Activated naive CD8-positive, alpha-beta T cell treated with anti-CD3 and anti-CD28 coated beads, Interleukin-2, amount 10 ng/mL, durations not matched to agents 7 days and 5 days (primary cell): ENCODE data around the gene XRCC5. TPM values are rescaled to one million over a fixed set of nuclear protein-coding genes. Genes with fewer than 3 reads are reported as not detected.
"Not testable (repeated sequence)": the region's sequence is repeated elsewhere in the genome, so short reads cannot be mapped to it uniquely, and the experiment has no call there.

ENCODE experiments used
- ATAC-seq: fragments of 150-1000 bp; cut with Tn5 transposase; one replicate; pipeline ENCODE4 v1.10.0; 2021; ENCODE audit warnings: low read depth, moderate library complexity
- POLR2A ChIA-PET: fragments of 350-600 bp; sonication (Branson Sonifier 250); formaldehyde crosslinking; loops from one replicate; lab custom pipeline; 2021; ENCODE audit warnings: antibody characterized with exemption; lab: Charles Lee
- DNase-seq: peaks from one replicate; pipeline ENCODE4 v3.0.0; 2021
- H3K27ac Mint-ChIP-seq: one replicate; pipeline ENCODE4 v1.8.0; 2022; ENCODE audit warnings: mild to moderate bottlenecking, mixed read lengths
- H3K27me3 Mint-ChIP-seq: one replicate; pipeline ENCODE4 v1.8.0; 2022; ENCODE audit warnings: mild to moderate bottlenecking, moderate library complexity, mixed read lengths
- H3K36me3 Mint-ChIP-seq: one replicate; pipeline ENCODE4 v1.8.0; 2021; ENCODE audit warnings: mild to moderate bottlenecking, mixed read lengths
- H3K4me1 Mint-ChIP-seq: one replicate; pipeline ENCODE4 v1.8.0; 2021; ENCODE audit warnings: mixed read lengths
- H3K4me3 Mint-ChIP-seq: one replicate; pipeline ENCODE4 v1.8.0; 2022; ENCODE audit warnings: mild to moderate bottlenecking, moderate library complexity, mixed read lengths
- H3K9me3 Mint-ChIP-seq: one replicate; pipeline ENCODE4 v1.8.0; 2021; ENCODE audit warnings: mixed read lengths
- total RNA-seq, 2 experiments: library from RNA; stranded (reverse); gene quantifications; one replicate each; pipeline ENCODE4 v1.2.3, GENCODE V29; 2021

Gene XRCC5
- total RNA-seq, 2 experiments from 2014 or later: 268 to 273 TPM

DNA sequence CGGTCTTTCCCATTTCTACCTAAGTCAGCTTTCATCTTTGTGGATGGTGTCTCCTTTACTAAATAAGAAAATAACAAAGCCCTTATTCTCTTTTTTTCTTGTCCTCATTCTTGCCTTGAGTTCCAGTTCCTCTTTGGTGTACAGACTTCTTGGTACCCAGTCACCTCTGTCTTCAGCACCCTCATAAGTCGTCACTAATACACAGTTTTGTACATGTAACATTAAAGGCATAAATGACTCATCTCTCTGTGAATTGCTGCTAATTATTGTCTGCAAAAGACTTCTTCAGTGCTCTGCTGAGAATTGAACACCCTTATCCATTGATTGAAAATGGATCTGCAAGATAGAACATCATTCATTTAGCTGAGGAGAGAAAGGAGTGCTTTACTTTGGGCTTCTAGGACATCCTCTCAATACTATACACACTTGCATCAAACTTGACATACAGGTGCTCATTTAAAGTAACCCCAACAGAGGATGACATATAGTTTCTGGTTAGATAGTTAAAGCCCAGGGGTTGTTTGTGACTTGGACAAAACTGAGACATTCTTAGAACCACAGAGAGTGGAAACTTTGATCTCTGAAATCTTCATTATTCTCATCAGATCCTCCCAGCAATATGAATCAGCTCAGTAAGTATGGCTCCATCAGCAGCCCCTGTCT is 97.0 kb downstream of the XRCC5 start:
- POLR2A ChIA-PET: no interaction called here
- no peaks in the 10 kb centered on the region for H3K9me3 Mint-ChIP-seq
- no peaks in the 10 kb centered on the region for H3K27me3 Mint-ChIP-seq
- H3K36me3 Mint-ChIP-seq: peaks cover 65% of the 10 kb centered on the region
- no peak overlapping the region for H3K4me3 Mint-ChIP-seq
- ATAC-seq: no peak
- no peak for DNase-seq
- H3K27ac Mint-ChIP-seq: no peak overlapping the region
- peaks cover 12% of the 10 kb centered on the region for H3K4me1 Mint-ChIP-seq

DNA sequence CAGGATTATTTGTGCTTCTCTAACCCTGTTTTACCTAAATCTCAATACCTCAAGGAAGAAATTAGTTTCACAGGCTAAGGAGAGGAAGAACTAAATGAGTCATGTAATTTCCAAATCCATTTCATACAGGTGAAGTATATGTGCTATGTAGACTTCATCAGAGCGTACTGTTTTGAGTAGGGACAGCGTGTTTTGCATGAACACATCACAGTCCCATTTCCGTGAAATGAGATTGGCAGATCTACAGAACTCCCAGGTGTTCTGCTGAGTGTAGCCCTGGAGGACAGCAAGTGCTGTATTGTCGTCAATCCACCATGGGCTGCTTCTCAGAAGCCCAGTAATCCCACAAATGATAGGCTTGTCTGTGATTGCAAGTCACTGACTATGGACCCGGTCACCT is 97.7 kb downstream of the XRCC5 start:
- DNase-seq (no peak), ATAC-seq (no peak)
- Mint-ChIP-seq H3K4me3 (no peak overlapping the region), H3K4me1 (peaks cover 12% of the 10 kb centered on the region), H3K9me3 (no peaks in the 10 kb centered on the region), H3K27me3 (no peaks in the 10 kb centered on the region), H3K36me3 (peaks cover 64% of the 10 kb centered on the region), H3K27ac (no peak overlapping the region)
- POLR2A ChIA-PET: no interaction called here

DNA sequence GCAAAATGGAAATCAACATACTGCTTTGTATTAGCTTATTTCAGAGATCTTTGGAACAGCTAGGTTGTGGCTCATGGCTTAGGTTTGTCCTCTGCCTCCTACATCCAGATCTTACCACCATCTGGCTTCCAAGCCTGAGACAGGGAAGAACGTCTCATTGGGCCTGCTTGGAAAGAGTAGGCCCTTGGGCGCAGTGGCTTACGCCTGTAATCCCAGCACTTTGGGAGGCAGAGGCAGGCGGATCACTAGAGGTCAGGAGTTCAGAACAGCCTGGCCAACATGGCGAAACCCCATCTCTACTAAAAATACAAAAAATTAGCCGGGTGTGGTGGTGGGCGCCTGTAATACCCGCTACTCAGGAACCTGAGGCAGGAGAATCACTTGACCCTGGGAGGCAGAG is 99.5 kb downstream of the XRCC5 start:
- H3K4me3 Mint-ChIP-seq, H3K9me3 Mint-ChIP-seq, H3K27me3 Mint-ChIP-seq, DNase-seq, POLR2A ChIA-PET, H3K27ac Mint-ChIP-seq, H3K4me1 Mint-ChIP-seq, ATAC-seq: not testable (repeated sequence)
- H3K36me3 Mint-ChIP-seq: peaks cover 53% of the 10 kb centered on the region

DNA sequence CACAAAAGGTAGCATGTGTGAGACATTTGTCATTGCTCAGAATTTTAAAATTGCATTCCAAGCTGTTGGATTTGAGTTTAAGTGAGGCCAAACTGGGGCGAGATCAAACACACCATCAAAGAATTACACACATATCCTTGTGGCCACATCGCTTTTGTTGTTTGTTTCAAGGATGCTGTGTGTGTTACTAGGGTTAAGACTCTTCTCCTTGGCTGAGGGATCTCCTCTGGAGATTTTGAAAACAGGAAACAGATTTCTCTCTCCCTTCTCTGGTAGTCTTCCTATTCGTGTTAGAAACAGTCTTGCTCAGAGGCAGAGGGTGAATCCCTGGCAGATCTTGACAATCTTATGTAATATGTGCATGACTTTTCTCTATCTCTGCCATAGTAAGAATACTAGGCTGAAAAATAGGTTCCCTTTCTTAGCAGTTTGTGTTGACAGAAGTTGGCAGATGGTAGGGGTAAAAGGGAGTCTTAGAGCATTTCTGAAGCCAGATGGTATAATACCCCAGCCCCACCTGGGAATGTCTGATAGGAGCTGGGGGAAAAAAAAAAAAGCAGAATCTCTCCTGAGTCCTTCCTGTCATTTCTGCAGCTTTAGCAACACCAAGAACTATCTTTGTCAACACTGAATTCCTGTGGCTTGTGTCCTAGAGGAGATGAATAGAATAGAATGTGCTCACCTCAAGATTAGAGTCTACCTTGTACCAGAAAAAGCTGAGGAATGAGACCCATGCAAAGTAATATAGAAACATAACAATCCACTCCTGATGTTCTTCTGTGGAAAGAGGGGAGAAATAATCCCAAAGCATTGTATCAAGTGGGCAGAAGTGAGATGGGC is 101.8 kb downstream of the XRCC5 start:
- Mint-ChIP-seq H3K4me3 (no peak overlapping the region), H3K27me3 (no peaks in the 10 kb centered on the region), H3K27ac (no peak overlapping the region), H3K36me3 (peaks cover 43% of the 10 kb centered on the region), H3K9me3 (no peaks in the 10 kb centered on the region), H3K4me1 (peaks cover 3% of the 10 kb centered on the region)
- POLR2A ChIA-PET: no interaction called here
- no peak for ATAC-seq
- DNase-seq: no peak

DNA sequence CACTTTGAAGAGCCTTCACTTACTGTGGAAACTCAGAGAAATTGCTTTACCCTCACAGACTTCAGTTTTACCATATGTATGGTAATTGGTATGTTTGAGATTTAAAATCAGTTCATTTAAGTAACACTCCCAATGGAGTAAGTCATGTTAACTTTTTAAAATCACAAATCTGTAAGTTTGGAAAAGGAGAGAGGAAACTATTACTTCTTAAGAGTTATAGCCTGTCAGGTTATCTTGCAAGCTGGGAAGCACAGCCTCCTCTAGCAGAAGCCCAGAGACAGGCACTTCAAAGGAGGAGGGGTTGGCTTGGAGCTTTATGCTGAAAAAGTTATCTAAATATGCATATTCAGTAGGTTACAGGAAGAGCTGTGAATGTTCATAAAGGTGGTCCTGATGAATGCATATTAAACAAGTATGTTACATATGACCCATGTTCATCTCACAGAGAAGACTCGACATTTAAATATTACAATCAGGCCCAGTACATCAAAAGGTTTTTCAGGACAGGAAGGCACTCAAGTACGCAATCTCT is 102.5 kb downstream of the XRCC5 start:
- H3K27ac Mint-ChIP-seq: no peak overlapping the region
- ATAC-seq (no peak), DNase-seq (no peak)
- peaks cover 8% of the 10 kb centered on the region for H3K4me1 Mint-ChIP-seq
- POLR2A ChIA-PET: no interaction called here
- no peaks in the 10 kb centered on the region for H3K27me3 Mint-ChIP-seq
- no peak overlapping the region for H3K4me3 Mint-ChIP-seq
- H3K9me3 Mint-ChIP-seq: no peaks in the 10 kb centered on the region
- H3K36me3 Mint-ChIP-seq: peaks cover 35% of the 10 kb centered on the region

DNA sequence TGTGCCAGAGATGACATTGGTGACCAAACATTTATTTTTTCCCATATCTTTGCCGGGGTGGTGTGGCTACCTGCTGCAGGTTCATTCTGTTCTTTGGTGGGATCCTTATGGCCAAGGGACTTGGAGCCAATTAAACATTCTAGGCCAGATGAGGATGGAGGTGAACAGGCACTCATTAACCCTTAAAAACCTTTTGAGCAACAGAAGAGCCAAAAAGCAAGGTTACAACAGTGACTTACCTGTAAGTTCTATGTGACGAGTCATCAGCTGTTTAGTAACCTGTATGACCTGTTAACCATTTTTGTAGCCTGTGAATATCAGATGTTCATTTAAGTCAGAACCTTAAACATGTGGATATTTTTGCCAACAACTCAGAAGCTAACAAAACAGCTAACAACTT is 105.6 kb downstream of the XRCC5 start:
- POLR2A ChIA-PET: no interaction called here
- Mint-ChIP-seq H3K4me3 (no peak overlapping the region), H3K36me3 (peaks cover 20% of the 10 kb centered on the region), H3K4me1 (peaks cover 23% of the 10 kb centered on the region), H3K27me3 (no peaks in the 10 kb centered on the region), H3K27ac (no peak overlapping the region), H3K9me3 (no peaks in the 10 kb centered on the region)
- ATAC-seq (no peak), DNase-seq (no peak)

DNA sequence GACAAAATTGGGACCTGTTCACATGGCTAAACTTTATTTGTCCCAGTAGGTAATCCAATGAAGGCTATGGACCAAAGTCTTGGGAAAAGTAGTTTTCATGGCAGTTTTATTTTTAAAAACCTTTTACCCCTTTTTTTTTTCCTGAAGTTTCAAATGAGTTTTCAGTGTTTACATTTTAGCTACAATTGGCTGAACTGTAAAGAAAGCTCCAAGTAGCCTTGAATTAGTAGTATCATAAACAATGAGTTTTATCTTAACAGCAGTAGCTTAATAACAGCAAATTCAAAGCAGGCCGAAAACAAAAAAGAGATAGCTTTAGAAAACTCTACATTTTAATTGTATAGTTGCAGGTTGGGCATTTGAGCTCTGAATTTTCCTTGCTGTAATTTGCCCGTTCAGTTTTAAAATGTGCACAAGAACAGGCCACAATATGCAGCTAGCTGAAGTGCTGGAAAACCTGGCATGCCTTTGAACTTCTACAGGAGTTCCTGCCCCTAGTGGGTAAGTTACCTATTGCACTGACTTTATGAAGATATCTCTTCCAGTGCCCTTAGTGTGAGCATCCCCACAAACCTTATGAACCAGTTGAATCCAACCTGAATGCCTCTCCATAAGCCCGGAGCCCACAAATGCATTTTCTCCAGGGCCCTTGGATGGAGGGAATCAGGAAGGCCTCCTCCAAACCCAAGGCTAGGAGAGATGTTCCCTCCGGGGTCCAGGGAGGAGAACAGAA is 106.7 kb downstream of the XRCC5 start:
- POLR2A ChIA-PET: no interaction called here
- ATAC-seq (no peak), DNase-seq (no peak)
- H3K4me3 Mint-ChIP-seq: no peak overlapping the region
- H3K4me1 Mint-ChIP-seq: peaks cover 29% of the 10 kb centered on the region
- H3K27me3 Mint-ChIP-seq: no peaks in the 10 kb centered on the region
- H3K36me3 Mint-ChIP-seq: peaks cover 20% of the 10 kb centered on the region
- no peaks in the 10 kb centered on the region for H3K9me3 Mint-ChIP-seq
- no peak overlapping the region for H3K27ac Mint-ChIP-seq

DNA sequence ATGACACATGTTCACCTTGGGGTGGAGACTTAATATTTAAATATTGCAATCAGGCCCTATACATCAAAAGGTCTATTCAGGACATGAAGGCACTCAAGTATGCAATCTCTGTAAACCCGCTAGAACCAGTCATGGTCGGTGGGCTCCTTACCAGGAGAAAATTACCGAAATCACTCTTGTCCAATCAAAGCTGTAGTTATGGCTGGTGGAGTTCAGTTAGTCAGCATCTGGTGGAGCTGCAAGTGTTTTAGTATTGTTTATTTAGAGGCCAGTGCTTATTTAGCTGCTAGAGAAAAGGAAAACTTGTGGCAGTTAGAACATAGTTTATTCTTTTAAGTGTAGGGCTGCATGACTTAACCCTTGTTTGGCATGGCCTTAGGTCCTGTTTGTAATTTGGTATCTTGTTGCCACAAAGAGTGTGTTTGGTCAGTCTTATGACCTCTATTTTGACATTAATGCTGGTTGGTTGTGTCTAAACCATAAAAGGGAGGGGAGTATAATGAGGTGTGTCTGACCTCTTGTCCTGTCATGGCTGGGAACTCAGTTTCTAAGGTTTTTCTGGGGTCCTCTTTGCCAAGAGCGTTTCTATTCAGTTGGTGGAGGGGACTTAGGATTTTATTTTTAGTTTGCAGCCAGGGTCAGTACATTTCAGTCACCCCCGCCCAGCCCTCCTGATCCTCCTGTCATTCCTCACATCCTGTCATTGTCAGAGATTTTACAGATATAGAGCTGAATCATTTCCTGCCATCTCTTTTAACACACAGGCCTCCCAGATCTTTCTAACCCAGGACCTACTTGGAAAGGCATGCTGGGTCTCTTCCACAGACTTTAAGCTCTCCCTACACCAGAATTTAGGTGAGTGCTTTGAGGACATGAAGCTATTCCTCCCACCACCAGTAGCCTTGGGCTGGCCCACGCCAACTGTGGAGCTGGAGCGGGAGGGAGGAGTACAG is 108.1 kb downstream of the XRCC5 start:
- POLR2A ChIA-PET: no interaction called here
- Mint-ChIP-seq H3K27me3 (no peaks in the 10 kb centered on the region), H3K27ac (peak overlapping the region; percentile 17), H3K4me1 (peaks cover 42% of the 10 kb centered on the region), H3K36me3 (peaks cover 25% of the 10 kb centered on the region), H3K4me3 (peak overlapping the region; percentile 23), H3K9me3 (no peaks in the 10 kb centered on the region)
- ATAC-seq (peak; percentile 37), DNase-seq (no peak)

DNA sequence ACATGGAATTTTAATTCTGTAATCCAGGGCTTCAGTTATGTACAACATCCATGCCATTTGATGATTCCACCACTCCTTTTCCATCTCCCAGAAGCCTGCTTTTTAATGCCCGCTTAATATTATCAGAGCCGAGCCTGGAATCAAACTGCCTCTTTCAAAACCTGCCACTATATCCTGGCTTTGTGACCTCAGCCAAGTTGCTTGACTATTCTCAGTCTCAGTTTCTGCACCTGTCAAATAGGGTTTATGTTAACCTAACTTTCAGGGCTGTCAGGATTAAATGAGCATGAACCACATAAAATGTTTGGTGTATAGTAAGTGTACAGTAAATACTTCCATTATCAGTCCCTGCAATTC is 108.7 kb downstream of the XRCC5 start:
- Mint-ChIP-seq H3K4me3 (no peak overlapping the region), H3K4me1 (peaks cover 49% of the 10 kb centered on the region)
- POLR2A ChIA-PET: no interaction called here

DNA sequence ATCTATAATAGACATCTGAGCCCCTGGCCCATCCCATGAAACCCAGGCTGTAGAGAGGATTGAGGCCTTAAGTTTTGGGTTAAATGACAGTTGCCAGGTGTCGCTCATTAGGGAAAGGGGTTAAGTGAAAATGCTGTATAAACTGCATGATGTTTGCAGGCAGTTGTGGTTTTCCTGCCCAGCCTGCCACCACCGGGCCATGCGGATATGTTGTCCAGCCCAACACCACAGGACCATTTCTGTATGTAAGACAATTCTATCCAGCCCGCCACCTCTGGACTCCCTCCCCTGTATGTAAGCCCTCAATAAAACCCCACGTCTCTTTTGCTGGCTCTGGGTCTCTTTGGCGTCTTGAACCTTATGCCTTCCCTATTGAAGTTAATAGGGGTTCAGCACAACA is 110.7 kb downstream of the XRCC5 start:
- no peak overlapping the region for H3K27ac Mint-ChIP-seq
- POLR2A ChIA-PET: no interaction called here
- DNase-seq: no peak
- H3K9me3 Mint-ChIP-seq: no peaks in the 10 kb centered on the region
- peaks cover 22% of the 10 kb centered on the region for H3K36me3 Mint-ChIP-seq
- H3K4me1 Mint-ChIP-seq: peaks cover 53% of the 10 kb centered on the region
- no peaks in the 10 kb centered on the region for H3K27me3 Mint-ChIP-seq
- no peak overlapping the region for H3K4me3 Mint-ChIP-seq
- no peak for ATAC-seq

More for the DNA sequence above, 108.7 kb downstream of the XRCC5 start:
- H3K9me3 Mint-ChIP-seq: no peaks in the 10 kb centered on the region
- ATAC-seq (no peak), DNase-seq (no peak)
- peak overlapping the region; percentile 17 for H3K27ac Mint-ChIP-seq
- no peaks in the 10 kb centered on the region for H3K27me3 Mint-ChIP-seq
- peaks cover 23% of the 10 kb centered on the region for H3K36me3 Mint-ChIP-seq

DNA sequence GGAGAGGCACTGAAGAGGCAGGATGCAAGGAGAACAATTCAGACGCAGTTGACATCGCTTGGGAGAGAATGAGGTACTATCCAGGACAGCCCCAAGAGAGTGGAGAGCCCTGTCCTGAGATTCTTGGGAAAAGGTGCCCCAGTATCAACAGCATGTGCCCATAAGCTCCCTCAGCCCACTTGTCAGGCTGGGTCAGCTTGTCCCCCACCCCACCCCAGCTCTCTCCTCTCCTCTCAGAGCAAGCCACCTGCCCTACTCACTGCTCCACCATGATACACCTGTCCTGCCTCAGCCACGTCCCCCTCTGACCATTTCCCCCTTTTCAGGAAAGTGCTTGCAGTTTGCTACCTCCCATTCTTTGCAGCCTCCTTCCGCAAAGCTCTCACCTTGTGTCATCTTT is 111.8 kb downstream of the XRCC5 start:
- POLR2A ChIA-PET: no interaction called here
- Mint-ChIP-seq H3K36me3 (peaks cover 22% of the 10 kb centered on the region), H3K4me3 (peak overlapping the region; percentile 15), H3K27me3 (no peaks in the 10 kb centered on the region), H3K4me1 (peaks cover 53% of the 10 kb centered on the region), H3K9me3 (no peaks in the 10 kb centered on the region), H3K27ac (peak overlapping the region; percentile 60)
- ATAC-seq (no peak), DNase-seq (no peak)

DNA sequence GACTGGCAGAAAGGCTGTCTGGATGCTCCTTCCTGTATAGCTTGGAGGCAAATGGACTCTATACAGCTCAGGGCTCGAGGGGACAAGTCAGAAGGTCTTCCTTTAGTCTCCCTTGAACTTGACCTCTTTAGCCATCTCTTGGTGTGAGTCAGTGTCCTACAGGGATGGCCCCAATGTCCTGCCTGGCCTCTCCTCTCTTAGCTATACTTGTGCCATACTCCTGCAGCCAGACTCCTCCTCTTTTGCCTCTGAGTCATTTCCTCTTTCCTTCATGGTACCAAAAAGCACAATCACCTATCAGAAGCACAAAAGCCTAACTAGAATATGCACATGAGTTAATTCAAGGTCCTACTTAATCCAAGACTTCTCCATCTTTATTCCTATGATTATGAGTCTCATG is 112.7 kb downstream of the XRCC5 start:
- POLR2A ChIA-PET: no interaction called here
- H3K27ac Mint-ChIP-seq: peak overlapping the region; percentile 51
- H3K9me3 Mint-ChIP-seq: no peaks in the 10 kb centered on the region
- ATAC-seq (peak; percentile 35), DNase-seq (no peak)
- H3K36me3 Mint-ChIP-seq: peaks cover 22% of the 10 kb centered on the region
- H3K4me3 Mint-ChIP-seq: peak overlapping the region; percentile 12
- H3K4me1 Mint-ChIP-seq: peaks cover 46% of the 10 kb centered on the region
- no peaks in the 10 kb centered on the region for H3K27me3 Mint-ChIP-seq
